PFSK-1 (cell line): ENCODE data around the gene TXLNB.

Experiments
- FOXP2 ChIP-seq: optimal IDR thresholded peaks from 2 replicates; pipeline ENCODE3; 2011; ENCODE audit warnings: borderline replicate concordance, control low read depth, inconsistent platforms; ENCODE audit not compliant: insufficient read depth; ENCODE audit errors: extremely low read length, extremely low read depth
- POLR2AphosphoS5 ChIP-seq: IDR thresholded peaks from 2 replicates; pipeline ENCODE4 v1.6.1; 2012; ENCODE audit warnings: low read depth, mild to moderate bottlenecking, control low read depth, low read length, moderate library complexity
- SIN3A ChIP-seq: IDR thresholded peaks from 2 replicates; pipeline ENCODE4 v1.6.1; 2012; ENCODE audit warnings: mild to moderate bottlenecking, low read length, moderate library complexity, borderline replicate concordance; ENCODE audit not compliant: insufficient read depth
- TAF1 ChIP-seq: IDR thresholded peaks from 2 replicates; pipeline ENCODE4 v1.6.1; 2012; ENCODE audit warnings: low read length, control low read depth, borderline replicate concordance; ENCODE audit not compliant: insufficient read depth
- TF ChIP-seq, protein P1 (sequence below), 2 experiments: IDR thresholded peaks; 2 replicates each; pipeline versions ENCODE4 v1.6.1 to v1.8.0; 2011 to 2012; ENCODE audit warnings: low read depth in 2 of 2, low read length in 2 of 2, control low read depth in 1 of 2, inconsistent platforms in 1 of 2, mild to moderate bottlenecking in 1 of 2, moderate library complexity in 1 of 2; ENCODE audit not compliant: insufficient read depth in 1 of 2

Gene TXLNB

DNA sequence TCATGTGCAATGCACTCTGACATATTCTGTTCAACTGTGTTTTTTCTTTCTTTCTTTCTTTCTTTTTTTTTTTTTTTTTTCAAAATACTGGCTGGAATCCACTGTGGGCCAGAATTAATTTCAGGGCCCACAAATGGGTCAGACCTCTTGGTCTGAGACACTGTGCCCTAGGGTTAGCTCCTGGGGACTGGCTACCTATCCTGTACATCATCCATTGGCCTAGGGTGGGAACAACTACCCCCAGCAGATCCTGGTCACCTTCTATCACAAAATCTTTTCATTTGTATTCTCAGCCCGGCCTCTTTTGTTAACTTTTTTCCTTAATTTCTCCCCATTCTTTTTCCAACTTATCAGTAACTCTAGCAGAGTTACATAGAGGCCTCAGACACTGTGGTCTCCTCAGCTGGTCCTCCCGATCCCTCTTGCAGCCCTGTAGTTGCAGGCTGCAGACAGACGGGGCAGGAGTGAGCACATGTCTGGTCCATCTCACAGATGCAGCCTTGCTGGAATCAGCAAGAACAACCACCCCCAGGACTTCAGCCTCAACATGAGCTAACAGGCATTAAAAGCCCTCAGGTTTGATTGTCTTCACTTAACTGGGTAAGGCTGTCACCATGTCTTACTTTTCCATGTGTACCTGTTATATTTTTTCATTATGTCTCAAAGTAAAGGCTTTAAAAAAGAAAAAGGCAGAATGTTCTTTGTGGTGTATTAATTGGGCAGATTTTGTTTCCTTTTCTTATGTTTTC, 41.3 kb downstream of the TXLNB start:
- TF ChIP-seq SIN3A (no peak), POLR2AphosphoS5 (no peak), TAF1 (no peak), FOXP2 (no peak)

DNA sequence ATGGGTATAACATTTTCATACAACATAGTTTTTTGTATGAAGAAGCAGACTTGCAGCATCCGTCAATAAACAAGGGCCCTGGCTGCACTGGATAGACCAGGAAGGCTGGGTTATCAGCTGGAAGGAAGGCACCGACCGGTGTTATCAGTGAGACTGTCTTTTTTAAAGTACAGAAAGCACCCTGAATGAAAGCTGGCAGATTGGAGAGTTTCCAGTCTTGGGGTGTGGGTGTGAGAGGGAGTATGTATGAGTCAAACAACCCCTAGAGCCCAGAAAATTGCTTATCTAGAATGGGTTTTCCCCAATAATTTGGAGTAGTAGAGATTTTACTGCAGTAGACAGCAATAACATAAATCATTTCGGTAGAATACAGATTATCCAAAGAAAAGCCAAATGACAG, 42.4 kb downstream of the TXLNB start:
- no peak for TF ChIP-seq POLR2AphosphoS5
- TF ChIP-seq, protein P1, sequence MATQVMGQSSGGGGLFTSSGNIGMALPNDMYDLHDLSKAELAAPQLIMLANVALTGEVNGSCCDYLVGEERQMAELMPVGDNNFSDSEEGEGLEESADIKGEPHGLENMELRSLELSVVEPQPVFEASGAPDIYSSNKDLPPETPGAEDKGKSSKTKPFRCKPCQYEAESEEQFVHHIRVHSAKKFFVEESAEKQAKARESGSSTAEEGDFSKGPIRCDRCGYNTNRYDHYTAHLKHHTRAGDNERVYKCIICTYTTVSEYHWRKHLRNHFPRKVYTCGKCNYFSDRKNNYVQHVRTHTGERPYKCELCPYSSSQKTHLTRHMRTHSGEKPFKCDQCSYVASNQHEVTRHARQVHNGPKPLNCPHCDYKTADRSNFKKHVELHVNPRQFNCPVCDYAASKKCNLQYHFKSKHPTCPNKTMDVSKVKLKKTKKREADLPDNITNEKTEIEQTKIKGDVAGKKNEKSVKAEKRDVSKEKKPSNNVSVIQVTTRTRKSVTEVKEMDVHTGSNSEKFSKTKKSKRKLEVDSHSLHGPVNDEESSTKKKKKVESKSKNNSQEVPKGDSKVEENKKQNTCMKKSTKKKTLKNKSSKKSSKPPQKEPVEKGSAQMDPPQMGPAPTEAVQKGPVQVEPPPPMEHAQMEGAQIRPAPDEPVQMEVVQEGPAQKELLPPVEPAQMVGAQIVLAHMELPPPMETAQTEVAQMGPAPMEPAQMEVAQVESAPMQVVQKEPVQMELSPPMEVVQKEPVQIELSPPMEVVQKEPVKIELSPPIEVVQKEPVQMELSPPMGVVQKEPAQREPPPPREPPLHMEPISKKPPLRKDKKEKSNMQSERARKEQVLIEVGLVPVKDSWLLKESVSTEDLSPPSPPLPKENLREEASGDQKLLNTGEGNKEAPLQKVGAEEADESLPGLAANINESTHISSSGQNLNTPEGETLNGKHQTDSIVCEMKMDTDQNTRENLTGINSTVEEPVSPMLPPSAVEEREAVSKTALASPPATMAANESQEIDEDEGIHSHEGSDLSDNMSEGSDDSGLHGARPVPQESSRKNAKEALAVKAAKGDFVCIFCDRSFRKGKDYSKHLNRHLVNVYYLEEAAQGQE (IDR thresholded peaks at IDR 0.05; ENCODE audit: insufficient read depth in 1 of 2, low read depth in 2 of 2, low read length in 2 of 2) = no peak
- TF ChIP-seq FOXP2 = no peak
- no peak for TF ChIP-seq TAF1
- no peak for TF ChIP-seq SIN3A

DNA sequence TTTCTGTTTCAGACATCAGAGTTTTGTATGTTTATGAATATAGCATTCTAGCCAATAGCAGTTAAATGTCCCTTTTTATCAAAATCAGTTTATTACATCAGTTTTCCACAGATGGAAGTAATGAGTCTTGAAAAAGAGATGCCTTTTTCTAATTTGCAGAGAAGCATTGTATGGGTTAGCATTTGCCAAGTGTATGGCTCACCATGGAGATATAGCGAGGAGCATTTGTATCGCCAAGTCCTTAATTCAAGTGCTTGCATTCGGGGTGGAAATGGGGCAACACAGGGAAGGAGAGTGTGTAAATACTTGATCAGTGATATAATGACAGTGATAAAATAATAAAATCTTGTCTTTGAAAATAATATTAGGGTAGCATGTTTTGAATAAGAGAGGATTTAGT, 42.9 kb downstream of the TXLNB start:
- no peak for TF ChIP-seq SIN3A
- no peak for TF ChIP-seq POLR2AphosphoS5
- TF ChIP-seq FOXP2 = no peak
- TF ChIP-seq, protein P1 (IDR thresholded peaks at IDR 0.05; ENCODE audit: insufficient read depth in 1 of 2, low read depth in 2 of 2, low read length in 2 of 2) = no peak
- TF ChIP-seq TAF1 = no peak

DNA sequence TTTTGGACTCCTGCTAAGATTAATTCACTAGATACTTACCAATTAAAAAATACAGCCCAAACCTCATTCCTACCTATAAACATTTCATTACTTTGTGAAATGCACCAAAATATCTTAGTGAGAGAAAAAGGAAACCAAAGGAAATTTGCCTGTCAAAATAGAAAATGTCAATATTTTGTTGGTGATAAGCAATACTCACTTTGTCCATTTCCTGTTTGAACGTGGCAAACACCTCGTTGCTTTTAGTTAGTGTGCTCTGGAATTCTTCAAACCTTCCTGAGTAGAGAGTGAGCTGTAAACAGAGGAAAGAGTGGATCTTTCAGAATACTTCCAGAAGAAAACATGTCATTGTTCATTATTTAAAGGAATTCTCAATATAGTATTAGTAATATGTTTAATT, 44.2 kb downstream of the TXLNB start:
- no peak for TF ChIP-seq TAF1
- no peak for TF ChIP-seq POLR2AphosphoS5
- TF ChIP-seq, protein P1 (IDR thresholded peaks at IDR 0.05; ENCODE audit: insufficient read depth in 1 of 2, low read depth in 2 of 2, low read length in 2 of 2) = no peak
- no peak for TF ChIP-seq FOXP2
- no peak for TF ChIP-seq SIN3A

DNA sequence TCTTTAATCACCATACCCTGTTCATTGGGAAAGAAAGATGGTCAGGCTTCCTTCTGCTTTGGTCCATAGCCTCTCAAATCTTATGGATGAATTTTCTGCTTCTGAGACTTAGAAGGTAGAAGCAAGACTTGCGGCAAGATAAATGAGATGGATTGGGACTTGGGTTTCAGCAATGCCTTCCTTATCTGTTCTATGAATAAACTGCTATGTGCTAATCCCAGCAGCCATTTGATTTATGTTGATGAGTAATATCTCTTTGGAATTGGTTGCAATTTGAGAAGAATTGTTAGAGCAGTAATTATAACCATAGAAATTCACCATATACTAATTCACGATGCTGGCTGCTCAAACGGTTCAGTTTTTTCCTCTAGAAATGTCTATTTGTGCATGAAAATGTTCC, 48.3 kb downstream of the TXLNB start:
- no peak for TF ChIP-seq FOXP2

DNA sequence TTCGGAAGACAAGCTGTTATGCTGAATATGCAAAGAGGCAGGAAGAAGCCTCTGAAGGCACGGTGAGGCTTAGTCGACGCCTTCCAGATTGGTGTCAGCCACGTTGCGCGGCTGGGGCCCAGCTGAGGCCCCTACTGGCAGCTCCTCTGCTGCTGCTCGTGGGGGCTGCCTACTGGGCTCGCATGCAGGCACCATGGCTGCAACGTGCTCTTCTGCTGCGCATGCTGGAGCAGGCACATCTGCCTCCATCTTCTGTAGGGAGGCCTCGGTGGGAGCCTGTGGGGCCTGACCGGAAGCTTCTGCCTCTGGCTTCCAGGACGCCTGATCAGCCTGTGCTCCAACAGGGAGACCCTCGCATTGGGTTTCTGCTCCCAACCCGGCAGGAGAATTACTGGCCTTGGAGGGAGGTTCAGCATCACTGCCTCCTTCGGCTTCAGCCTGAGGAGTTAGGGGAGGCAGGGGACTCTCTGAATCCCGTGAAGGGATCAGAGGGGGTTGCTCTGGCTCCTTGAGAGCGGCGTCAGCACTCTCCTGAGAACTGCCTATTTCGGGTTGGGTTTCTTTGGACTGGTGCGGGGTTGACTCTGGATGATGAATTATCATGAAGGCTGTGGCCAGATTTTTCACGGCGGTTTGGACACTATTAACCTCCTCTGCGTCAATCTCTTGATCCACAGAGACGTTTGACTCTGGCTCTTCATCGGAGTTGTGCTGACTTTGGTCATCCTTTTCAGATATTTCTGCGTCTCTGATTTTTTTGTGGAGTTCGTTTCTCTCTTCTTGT, 49.1 kb downstream of the TXLNB start:
- TF ChIP-seq POLR2AphosphoS5 (no peak), SIN3A (no peak), FOXP2 (no peak), TAF1 (no peak)
- TF ChIP-seq, protein P1 (IDR thresholded peaks at IDR 0.05; ENCODE audit: insufficient read depth in 1 of 2, low read depth in 2 of 2, low read length in 2 of 2) = no peak
